PFSK-1 (cell line): Measurements from ENCODE around the gene NMNAT1.

Experiments
- POLR2AphosphoS5 ChIP-seq: IDR thresholded peaks from 2 replicates; pipeline ENCODE4 v1.6.1; 2012; ENCODE audit warnings: low read depth, mild to moderate bottlenecking, control low read depth, low read length, moderate library complexity
- TAF1 ChIP-seq: IDR thresholded peaks from 2 replicates; pipeline ENCODE4 v1.6.1; 2012; ENCODE audit warnings: low read length, control low read depth, borderline replicate concordance; ENCODE audit not compliant: insufficient read depth
- TF ChIP-seq, protein P1 (sequence below), 2 experiments: IDR thresholded peaks; 2 replicates each; pipeline versions ENCODE4 v1.6.1 to v1.8.0; 2011 to 2012; ENCODE audit warnings: low read depth in 2 of 2, low read length in 2 of 2, control low read depth in 1 of 2, inconsistent platforms in 1 of 2, mild to moderate bottlenecking in 1 of 2, moderate library complexity in 1 of 2; ENCODE audit not compliant: insufficient read depth in 1 of 2

- TF ChIP-seq POLR2AphosphoS5: no peak
- TF ChIP-seq, protein P1, sequence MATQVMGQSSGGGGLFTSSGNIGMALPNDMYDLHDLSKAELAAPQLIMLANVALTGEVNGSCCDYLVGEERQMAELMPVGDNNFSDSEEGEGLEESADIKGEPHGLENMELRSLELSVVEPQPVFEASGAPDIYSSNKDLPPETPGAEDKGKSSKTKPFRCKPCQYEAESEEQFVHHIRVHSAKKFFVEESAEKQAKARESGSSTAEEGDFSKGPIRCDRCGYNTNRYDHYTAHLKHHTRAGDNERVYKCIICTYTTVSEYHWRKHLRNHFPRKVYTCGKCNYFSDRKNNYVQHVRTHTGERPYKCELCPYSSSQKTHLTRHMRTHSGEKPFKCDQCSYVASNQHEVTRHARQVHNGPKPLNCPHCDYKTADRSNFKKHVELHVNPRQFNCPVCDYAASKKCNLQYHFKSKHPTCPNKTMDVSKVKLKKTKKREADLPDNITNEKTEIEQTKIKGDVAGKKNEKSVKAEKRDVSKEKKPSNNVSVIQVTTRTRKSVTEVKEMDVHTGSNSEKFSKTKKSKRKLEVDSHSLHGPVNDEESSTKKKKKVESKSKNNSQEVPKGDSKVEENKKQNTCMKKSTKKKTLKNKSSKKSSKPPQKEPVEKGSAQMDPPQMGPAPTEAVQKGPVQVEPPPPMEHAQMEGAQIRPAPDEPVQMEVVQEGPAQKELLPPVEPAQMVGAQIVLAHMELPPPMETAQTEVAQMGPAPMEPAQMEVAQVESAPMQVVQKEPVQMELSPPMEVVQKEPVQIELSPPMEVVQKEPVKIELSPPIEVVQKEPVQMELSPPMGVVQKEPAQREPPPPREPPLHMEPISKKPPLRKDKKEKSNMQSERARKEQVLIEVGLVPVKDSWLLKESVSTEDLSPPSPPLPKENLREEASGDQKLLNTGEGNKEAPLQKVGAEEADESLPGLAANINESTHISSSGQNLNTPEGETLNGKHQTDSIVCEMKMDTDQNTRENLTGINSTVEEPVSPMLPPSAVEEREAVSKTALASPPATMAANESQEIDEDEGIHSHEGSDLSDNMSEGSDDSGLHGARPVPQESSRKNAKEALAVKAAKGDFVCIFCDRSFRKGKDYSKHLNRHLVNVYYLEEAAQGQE (IDR thresholded peaks at IDR 0.05; ENCODE audit: insufficient read depth in 1 of 2, low read depth in 2 of 2, low read length in 2 of 2): no peak
- no peak for TF ChIP-seq TAF1
Measured at GRCh38 chr1:9993561-9994075, 50.3 kb downstream of the NMNAT1 start.
